Activated T-helper 1 cell treated with anti-CD3 and anti-CD28 coated beads, Interleukin-12 subunit alpha, Interleukin-12 subunit beta, Interleukin-2, Interleukin-4 antibody, amounts not matched to agents 30 ng/mL and 10 ng/mL and 1 ng/mL, durations not matched to agents 14 hours and 24 hours and 36 hours (primary cell): Measurements from ENCODE around the gene ITGBL1. TPM values are rescaled to one million over a fixed set of nuclear protein-coding genes. Genes with fewer than 3 reads are reported as not detected.

Experiments used
- DNase-seq: peaks from one replicate; pipeline ENCODE4 v3.0.0; 2021; ENCODE audit warnings: low spot score
- H3K27ac Mint-ChIP-seq: one replicate; pipeline ENCODE4 v1.8.0; 2021; ENCODE audit warnings: mild to moderate bottlenecking, mixed read lengths
- H3K27me3 Mint-ChIP-seq: one replicate; pipeline ENCODE4 v1.8.0; 2022; ENCODE audit warnings: mild to moderate bottlenecking, moderate library complexity, mixed read lengths; ENCODE audit not compliant: insufficient read depth
- H3K36me3 Mint-ChIP-seq: one replicate; pipeline ENCODE4 v1.8.0; 2021; ENCODE audit warnings: low read depth, mixed read lengths
- H3K4me1 Mint-ChIP-seq: one replicate; pipeline ENCODE4 v1.8.0; 2021; ENCODE audit warnings: low read depth, mixed read lengths
- H3K4me3 Mint-ChIP-seq: one replicate; pipeline ENCODE4 v1.8.0; 2021; ENCODE audit warnings: mild to moderate bottlenecking, moderate library complexity, mixed read lengths
- H3K9me3 Mint-ChIP-seq: one replicate; pipeline ENCODE4 v1.8.0; 2021; ENCODE audit warnings: mixed read lengths
- intact Hi-C: fragments of 100-400 bp; cut with micrococcal nuclease; formaldehyde crosslinking; loops from one replicate; pipeline ENCODE4 v1.15.1; 2024
- total RNA-seq: library from RNA; stranded (reverse); gene quantifications from 2 replicates; pipeline ENCODE4 v1.2.3, GENCODE V29; 2022

ITGBL1 gene
- total RNA-seq, 1 donor from 2014 or later, result not detected

DNA sequence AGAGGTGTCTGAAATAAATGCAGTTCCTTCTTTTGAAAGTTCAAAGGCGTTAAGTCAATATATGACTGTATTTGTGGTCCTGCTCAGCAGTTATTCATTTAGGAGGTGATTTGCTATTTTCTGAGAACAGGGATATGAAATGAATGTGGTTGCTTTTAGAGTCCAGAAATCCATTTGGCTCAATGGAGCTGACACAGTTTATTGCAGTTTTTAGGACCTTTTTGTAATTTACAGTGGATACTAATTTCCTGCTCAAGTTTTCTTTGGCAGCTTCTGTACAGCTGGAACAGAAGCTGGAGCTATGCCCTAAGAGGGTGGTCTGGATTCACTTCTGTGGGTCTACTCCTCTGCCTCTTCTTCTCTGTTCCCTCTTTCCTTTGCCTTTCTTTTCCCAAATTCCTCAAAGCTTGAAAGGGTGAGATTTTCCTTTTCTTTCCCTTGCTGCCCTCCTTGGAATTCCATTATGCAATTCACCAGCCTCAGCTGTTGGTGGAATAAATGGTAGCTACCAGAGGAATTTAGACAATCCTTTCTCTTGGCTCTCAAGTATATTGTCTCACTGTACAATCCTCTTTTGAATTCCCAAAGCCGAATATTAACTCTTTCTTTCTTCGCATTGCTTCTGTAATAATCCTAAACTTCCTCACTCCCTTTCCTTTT, 39.9 kb downstream of the ITGBL1 start:
- H3K36me3 Mint-ChIP-seq, result no peaks in the 10 kb centered on the region
- no peak overlapping the region for H3K27ac Mint-ChIP-seq
- no peaks in the 10 kb centered on the region for H3K9me3 Mint-ChIP-seq
- intact Hi-C loops, result no loop called here
- no peak overlapping the region for H3K4me3 Mint-ChIP-seq
- H3K27me3 Mint-ChIP-seq, result peaks cover 5% of the 10 kb centered on the region
- no peaks in the 10 kb centered on the region for H3K4me1 Mint-ChIP-seq
- no peak for DNase-seq

DNA sequence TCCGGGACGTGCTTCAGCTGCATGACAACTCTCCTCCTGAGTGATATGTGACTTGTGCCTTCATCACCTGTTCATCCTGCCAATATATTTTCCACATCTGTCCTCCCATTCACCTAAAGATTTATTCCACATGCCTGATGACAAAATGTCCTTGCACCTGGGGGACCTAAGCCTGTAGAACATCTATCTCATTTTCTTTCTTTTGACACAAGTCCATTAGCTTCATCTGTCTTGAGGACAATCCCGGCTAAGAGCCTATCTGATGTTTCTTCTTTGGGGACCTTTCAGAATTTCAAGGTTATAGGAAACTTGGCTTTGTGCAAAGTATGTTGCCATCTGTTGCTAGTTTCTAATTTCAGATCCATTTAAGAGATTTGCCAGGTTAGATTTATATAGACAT, 41.1 kb downstream of the ITGBL1 start:
- peaks cover 5% of the 10 kb centered on the region for H3K27me3 Mint-ChIP-seq
- no peaks in the 10 kb centered on the region for H3K36me3 Mint-ChIP-seq
- DNase-seq, result no peak
- H3K9me3 Mint-ChIP-seq, result no peaks in the 10 kb centered on the region
- no peak overlapping the region for H3K27ac Mint-ChIP-seq
- H3K4me1 Mint-ChIP-seq, result no peaks in the 10 kb centered on the region
- intact Hi-C loops, result no loop called here
- H3K4me3 Mint-ChIP-seq, result no peak overlapping the region

DNA sequence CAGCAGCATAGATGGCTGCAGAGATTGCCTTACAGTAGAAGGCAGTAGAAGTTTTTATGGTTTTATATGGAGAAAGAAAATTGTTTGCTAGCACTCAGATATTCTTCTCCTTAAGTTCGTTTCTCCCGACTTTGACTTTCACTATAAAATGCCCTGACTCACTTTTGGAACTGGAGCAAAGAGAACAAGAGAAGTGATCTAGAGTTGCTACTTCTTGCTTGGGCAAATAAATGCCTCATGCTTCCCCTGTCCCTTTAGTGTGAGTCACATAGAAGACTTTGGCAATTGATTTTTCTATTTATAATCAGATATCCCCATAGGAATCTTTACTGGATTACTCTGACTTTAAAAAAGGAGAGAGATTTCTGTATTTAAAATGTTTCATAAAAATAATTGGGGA, 46.9 kb downstream of the ITGBL1 start:
- no peaks in the 10 kb centered on the region for H3K4me1 Mint-ChIP-seq
- no peak for DNase-seq
- peaks cover 3% of the 10 kb centered on the region for H3K27me3 Mint-ChIP-seq
- H3K36me3 Mint-ChIP-seq, result no peaks in the 10 kb centered on the region
- no peaks in the 10 kb centered on the region for H3K9me3 Mint-ChIP-seq
- H3K27ac Mint-ChIP-seq, result no peak overlapping the region
- no peak overlapping the region for H3K4me3 Mint-ChIP-seq
- intact Hi-C loops, result no loop called here

DNA sequence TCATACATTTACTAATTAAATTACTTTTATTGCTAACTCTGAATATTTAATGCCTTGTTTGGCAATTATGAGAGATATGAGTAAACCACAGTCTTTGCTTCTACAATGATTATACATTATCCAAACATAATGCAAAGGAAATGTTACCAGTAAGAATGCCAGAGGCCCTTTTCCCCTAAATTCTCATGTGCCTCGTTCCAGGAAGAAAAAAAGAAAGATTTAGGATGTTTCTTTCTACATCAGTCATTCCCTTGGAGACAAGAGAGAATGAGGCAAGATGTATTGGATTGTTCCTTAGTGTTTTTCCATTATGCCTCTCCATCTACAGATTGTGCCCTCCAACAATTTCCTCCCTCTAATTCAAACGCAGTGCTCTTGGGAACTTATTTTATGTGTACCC, 50.1 kb downstream of the ITGBL1 start:
- peaks cover 2% of the 10 kb centered on the region for H3K27me3 Mint-ChIP-seq
- H3K9me3 Mint-ChIP-seq, result no peaks in the 10 kb centered on the region
- no peak overlapping the region for H3K27ac Mint-ChIP-seq
- no peaks in the 10 kb centered on the region for H3K4me1 Mint-ChIP-seq
- no peaks in the 10 kb centered on the region for H3K36me3 Mint-ChIP-seq
- no peak for DNase-seq
- H3K4me3 Mint-ChIP-seq, result no peak overlapping the region
- intact Hi-C loops, result no loop called here

DNA sequence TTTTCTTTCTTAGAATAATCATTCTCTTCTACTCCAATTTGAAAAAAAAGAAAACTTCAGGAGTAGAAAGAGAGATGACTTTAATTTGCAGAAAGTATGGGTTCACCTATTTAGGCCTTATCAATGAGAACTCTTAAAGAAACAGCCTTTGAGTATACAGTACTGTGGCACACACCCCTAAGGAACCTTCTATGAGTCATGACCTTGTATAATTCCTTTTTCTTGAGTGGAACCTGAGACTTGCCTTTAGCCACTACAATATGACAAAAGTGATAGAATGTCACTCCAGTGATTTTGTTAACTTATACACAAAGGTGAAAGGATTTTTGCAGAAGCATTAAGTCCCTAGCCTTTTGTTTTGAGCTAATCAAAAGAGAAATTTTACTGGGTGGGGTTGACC, 58.7 kb downstream of the ITGBL1 start:
- Mint-ChIP-seq H3K27ac (no peak overlapping the region), H3K27me3 (peaks cover 2% of the 10 kb centered on the region), H3K36me3 (no peaks in the 10 kb centered on the region), H3K4me1 (no peaks in the 10 kb centered on the region), H3K4me3 (no peak overlapping the region), H3K9me3 (no peaks in the 10 kb centered on the region)
- no peak for DNase-seq
- intact Hi-C loops, result loop anchor here (10.0 kb wide), 2 partner anchors 944 to 1044 kb away; no protein-coding TSS in a partner anchor

DNA sequence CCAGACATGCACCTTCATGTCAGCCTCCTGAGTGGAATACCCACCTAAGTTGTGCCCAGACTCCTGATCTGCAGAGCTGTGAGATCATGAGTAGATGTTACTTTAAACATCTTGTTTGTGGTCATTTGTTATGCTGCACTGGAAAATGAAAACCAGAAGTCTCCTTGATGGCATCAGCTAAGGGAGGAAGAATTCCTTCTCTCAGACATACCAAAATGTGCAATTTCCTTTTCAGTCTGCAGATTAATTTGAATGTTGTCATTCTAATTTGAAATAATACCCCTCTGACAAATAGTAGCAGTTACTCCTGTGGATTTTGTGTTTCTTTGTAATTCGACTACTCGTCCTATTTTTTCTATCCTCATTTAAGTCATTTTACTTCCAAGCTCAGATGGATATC, 59.3 kb downstream of the ITGBL1 start:
- H3K4me1 Mint-ChIP-seq, result no peaks in the 10 kb centered on the region
- H3K4me3 Mint-ChIP-seq, result no peak overlapping the region
- intact Hi-C loops, result loop anchor here (10.0 kb wide), 2 partner anchors 943 to 1043 kb away; no protein-coding TSS in a partner anchor
- no peaks in the 10 kb centered on the region for H3K36me3 Mint-ChIP-seq
- H3K9me3 Mint-ChIP-seq, result no peaks in the 10 kb centered on the region
- DNase-seq, result no peak
- H3K27ac Mint-ChIP-seq, result no peak overlapping the region
- peaks cover 2% of the 10 kb centered on the region for H3K27me3 Mint-ChIP-seq

DNA sequence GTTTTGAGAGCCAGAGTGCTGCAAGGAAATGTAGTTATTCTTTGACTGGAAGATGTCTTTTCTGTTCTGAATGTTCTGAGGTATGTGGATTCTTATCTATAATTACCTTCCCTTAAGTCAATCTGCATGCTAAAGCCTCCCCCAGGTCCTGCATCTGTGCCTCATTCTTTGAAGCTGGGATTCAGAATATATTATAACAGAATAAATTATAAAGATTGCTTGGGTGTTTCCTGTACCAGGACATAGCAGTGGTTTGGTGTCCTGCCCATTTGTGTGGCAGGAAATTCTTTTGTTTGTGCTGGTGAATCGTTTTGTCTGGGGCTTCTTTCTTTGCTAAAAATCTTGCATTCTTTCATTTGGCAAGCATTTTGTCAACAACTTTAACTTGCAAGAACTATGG, 60.2 kb downstream of the ITGBL1 start:
- H3K4me1 Mint-ChIP-seq, result no peaks in the 10 kb centered on the region
- no peak overlapping the region for H3K27ac Mint-ChIP-seq
- DNase-seq, result no peak
- H3K36me3 Mint-ChIP-seq, result no peaks in the 10 kb centered on the region
- intact Hi-C loops, result loop anchor here (10.0 kb wide), 2 partner anchors 942 to 1042 kb away; no protein-coding TSS in a partner anchor
- no peak overlapping the region for H3K4me3 Mint-ChIP-seq
- no peaks in the 10 kb centered on the region for H3K9me3 Mint-ChIP-seq
- peaks cover 4% of the 10 kb centered on the region for H3K27me3 Mint-ChIP-seq

DNA sequence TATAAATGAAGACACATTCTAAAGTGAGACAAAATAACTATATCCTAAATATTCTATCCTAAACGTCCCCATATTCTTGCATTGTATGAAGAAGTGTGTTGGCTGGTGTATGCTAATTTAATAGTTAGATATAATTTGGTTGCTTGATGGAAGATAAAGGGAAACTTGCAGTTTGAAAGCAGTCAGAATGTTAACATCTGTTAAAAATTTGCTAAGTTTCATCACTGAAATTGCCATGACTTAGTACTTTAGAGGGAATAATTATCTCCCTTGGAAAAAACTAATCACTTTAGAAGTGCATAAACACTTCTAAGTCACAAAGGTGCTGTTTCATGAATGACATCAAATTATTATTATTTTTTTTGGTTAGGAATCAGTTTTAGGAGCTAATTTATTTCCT, 61.6 kb downstream of the ITGBL1 start:
- Mint-ChIP-seq H3K36me3 (no peaks in the 10 kb centered on the region), H3K27ac (no peak overlapping the region), H3K9me3 (no peaks in the 10 kb centered on the region), H3K27me3 (peaks cover 4% of the 10 kb centered on the region), H3K4me3 (no peak overlapping the region), H3K4me1 (no peaks in the 10 kb centered on the region)
- intact Hi-C loops, result loop anchor here (1.0 to 10.0 kb wide), 4 partner anchors 243 to 1041 kb away; no protein-coding TSS in a partner anchor
- no peak for DNase-seq

DNA sequence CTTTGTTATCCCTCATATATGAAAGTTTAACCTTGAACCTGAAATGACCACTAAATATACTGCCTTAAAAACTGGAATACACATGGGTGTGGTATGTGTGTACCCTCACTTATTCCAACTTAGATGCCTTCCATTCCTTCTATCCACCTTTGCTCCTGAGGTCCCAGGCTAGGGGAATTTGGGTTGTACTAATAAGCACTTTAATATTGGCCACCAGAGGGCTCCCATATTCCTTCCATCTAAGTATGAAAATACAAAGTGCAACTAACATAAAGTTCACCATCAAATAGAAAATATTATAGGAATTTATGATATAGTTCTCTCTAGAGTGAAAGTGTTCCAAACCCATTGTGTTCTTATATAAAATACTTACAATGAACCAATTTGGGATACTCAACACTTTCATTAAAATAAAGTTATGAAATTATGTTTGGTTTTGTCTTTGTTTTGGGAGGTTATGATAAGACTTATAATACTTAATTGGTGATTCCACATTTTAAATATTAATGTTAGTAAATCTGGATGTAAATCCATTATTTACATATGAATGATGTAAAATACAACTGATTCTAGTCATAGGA, 62.3 kb downstream of the ITGBL1 start:
- intact Hi-C loops, result loop anchor here (1.0 to 10.0 kb wide), 5 partner anchors 113 to 1040 kb away; no protein-coding TSS in a partner anchor
- no peak overlapping the region for H3K27ac Mint-ChIP-seq

DNA sequence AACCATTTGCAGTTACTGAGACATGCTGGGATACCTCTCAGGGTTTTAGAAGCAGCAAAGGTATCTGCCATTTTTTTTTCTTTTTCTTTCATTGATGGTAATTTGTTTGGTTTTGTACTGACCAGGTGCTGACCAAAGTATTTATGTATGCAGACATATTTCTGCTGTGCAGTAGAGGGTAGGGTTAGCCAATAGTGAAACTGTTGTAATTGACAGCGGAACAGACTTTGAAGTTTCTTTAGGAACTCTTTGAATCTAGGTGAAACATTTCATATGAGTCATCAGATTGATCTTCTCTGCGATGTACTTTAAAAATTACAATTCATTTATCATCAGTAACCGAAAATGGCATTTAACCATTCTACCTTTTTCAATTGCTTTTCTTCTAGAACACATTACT, 63.0 kb downstream of the ITGBL1 start:
- H3K4me3 Mint-ChIP-seq, result no peak overlapping the region
- intact Hi-C loops, result loop anchor here (5.0 to 10.0 kb wide), 3 partner anchors 112 to 1039 kb away; no protein-coding TSS in a partner anchor
- H3K9me3 Mint-ChIP-seq, result no peaks in the 10 kb centered on the region
- no peak overlapping the region for H3K27ac Mint-ChIP-seq
- H3K36me3 Mint-ChIP-seq, result no peaks in the 10 kb centered on the region
- no peak for DNase-seq
- peaks cover 4% of the 10 kb centered on the region for H3K27me3 Mint-ChIP-seq
- peaks cover 9% of the 10 kb centered on the region for H3K4me1 Mint-ChIP-seq

More for the DNA sequence above, 62.3 kb downstream of the ITGBL1 start:
- H3K4me1 Mint-ChIP-seq, result peaks cover 2% of the 10 kb centered on the region
- no peak for DNase-seq
- H3K27me3 Mint-ChIP-seq, result peaks cover 4% of the 10 kb centered on the region
- no peak overlapping the region for H3K4me3 Mint-ChIP-seq
- H3K36me3 Mint-ChIP-seq, result no peaks in the 10 kb centered on the region
- no peaks in the 10 kb centered on the region for H3K9me3 Mint-ChIP-seq

DNA sequence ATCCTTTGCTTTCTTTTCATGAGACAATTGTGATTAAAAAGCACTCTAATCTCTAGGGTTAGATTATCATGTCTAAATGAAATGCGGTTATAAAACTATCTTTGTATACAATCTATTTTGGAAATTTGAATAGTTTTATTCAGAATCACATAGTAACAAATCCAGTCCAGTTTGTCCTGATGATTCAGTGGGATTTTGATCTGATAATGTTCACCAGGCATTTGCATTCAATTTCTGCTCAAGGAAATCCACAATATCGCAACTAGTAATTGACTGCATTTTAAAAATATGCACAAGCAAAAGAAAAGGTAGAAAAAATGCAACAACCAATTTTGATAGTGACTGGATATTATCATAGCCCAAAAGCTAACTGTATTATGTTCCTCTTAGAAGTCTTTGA, 63.8 kb downstream of the ITGBL1 start:
- Mint-ChIP-seq H3K9me3 (peaks cover 4% of the 10 kb centered on the region), H3K27ac (no peak overlapping the region), H3K4me3 (no peak overlapping the region), H3K27me3 (peaks cover 4% of the 10 kb centered on the region), H3K36me3 (no peaks in the 10 kb centered on the region), H3K4me1 (peaks cover 17% of the 10 kb centered on the region)
- DNase-seq, result no peak
- intact Hi-C loops, result loop anchor here (5.0 to 10.0 kb wide), 3 partner anchors 111 to 1039 kb away; no protein-coding TSS in a partner anchor

DNA sequence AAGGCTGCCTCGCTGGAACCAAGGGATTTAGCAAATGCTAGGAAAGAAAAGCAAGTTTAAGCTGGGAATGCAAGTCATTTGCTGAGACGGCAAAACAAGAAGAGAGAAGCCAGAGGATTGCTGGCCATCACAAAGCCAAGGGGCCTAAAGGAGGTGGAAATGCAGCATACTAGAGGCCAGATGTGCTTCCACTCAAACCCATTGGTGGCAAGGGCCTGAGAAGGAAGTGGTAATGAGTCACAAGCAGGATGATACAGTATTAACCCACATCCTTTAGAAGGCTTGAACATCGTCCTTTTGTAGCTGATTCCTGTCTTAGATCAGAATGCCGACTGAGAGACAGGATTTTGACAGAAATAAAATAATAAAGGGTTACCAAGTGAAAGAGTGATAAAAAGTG, 68.2 kb downstream of the ITGBL1 start:
- H3K4me1 Mint-ChIP-seq, result peaks cover 19% of the 10 kb centered on the region
- H3K4me3 Mint-ChIP-seq, result no peak overlapping the region
- DNase-seq, result no peak
- no peaks in the 10 kb centered on the region for H3K36me3 Mint-ChIP-seq
- H3K27ac Mint-ChIP-seq, result no peak overlapping the region
- intact Hi-C loops, result no loop called here
- peaks cover 4% of the 10 kb centered on the region for H3K9me3 Mint-ChIP-seq
- peaks cover 2% of the 10 kb centered on the region for H3K27me3 Mint-ChIP-seq

DNA sequence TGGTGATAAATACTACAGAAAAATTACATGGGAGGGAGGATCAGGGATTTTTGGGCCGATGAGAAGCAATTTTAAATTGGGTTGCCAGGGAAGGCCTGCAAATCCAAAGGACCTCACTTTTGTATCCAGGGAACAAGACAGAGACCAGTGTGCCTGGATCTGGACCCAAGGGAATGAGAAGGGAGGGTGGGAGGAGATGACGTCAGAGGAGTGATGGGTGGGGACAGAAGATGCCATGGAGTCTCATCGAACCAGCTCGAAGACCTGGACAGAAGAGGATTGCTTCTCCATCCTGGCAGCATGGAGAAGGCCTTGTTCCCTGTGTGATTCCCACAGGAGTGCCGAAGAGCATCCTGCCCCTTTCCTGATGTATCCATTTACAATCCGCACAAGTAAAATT, 68.9 kb downstream of the ITGBL1 start:
- no peak for DNase-seq
- intact Hi-C loops, result no loop called here
- Mint-ChIP-seq H3K36me3 (no peaks in the 10 kb centered on the region), H3K27me3 (peaks cover 4% of the 10 kb centered on the region), H3K4me1 (peaks cover 19% of the 10 kb centered on the region), H3K4me3 (no peak overlapping the region), H3K9me3 (peaks cover 4% of the 10 kb centered on the region), H3K27ac (no peak overlapping the region)
